LNCAP (cell line): ENCODE results near the gene ADRA2B.

Experiments
- TF ChIP-seq, protein P1 (sequence below): fragments of 450-650 bp; IDR thresholded peaks from 2 replicates; pipeline ENCODE4 v1.5.1; 2017; ENCODE audit warnings: mild to moderate bottlenecking

ADRA2B gene

DNA sequence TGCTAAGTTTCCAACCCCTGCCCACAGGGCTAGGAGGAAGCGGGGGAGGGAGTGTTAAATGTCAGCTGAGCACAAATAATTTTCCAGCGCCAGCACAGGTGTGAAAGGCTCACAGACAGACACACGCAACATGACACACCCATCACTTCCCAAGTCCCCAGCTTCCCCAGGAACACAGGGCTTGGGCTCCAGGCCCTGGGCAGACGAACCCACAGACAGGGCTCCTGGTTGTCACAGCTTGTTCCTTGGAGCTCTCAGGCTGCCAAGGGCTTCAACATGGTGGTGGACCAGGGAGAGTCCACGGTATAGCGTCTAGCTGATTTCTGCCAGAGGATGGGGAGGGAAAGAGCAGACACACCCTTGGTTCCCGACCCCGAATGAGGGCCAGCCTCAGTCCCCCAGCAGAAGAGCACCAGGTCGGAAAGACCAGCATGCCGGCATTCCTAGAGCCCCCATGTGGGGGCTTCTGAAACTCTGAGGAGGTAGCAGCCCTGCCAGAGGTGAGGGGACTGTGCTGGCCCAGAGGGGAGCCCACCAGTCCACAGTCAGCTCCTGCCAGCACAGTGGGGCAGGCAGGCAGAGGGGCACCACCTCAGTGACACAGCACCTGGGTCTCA is 27.0 kb upstream of the ADRA2B start:
- TF ChIP-seq, protein P1, sequence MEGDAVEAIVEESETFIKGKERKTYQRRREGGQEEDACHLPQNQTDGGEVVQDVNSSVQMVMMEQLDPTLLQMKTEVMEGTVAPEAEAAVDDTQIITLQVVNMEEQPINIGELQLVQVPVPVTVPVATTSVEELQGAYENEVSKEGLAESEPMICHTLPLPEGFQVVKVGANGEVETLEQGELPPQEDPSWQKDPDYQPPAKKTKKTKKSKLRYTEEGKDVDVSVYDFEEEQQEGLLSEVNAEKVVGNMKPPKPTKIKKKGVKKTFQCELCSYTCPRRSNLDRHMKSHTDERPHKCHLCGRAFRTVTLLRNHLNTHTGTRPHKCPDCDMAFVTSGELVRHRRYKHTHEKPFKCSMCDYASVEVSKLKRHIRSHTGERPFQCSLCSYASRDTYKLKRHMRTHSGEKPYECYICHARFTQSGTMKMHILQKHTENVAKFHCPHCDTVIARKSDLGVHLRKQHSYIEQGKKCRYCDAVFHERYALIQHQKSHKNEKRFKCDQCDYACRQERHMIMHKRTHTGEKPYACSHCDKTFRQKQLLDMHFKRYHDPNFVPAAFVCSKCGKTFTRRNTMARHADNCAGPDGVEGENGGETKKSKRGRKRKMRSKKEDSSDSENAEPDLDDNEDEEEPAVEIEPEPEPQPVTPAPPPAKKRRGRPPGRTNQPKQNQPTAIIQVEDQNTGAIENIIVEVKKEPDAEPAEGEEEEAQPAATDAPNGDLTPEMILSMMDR: no peak

DNA sequence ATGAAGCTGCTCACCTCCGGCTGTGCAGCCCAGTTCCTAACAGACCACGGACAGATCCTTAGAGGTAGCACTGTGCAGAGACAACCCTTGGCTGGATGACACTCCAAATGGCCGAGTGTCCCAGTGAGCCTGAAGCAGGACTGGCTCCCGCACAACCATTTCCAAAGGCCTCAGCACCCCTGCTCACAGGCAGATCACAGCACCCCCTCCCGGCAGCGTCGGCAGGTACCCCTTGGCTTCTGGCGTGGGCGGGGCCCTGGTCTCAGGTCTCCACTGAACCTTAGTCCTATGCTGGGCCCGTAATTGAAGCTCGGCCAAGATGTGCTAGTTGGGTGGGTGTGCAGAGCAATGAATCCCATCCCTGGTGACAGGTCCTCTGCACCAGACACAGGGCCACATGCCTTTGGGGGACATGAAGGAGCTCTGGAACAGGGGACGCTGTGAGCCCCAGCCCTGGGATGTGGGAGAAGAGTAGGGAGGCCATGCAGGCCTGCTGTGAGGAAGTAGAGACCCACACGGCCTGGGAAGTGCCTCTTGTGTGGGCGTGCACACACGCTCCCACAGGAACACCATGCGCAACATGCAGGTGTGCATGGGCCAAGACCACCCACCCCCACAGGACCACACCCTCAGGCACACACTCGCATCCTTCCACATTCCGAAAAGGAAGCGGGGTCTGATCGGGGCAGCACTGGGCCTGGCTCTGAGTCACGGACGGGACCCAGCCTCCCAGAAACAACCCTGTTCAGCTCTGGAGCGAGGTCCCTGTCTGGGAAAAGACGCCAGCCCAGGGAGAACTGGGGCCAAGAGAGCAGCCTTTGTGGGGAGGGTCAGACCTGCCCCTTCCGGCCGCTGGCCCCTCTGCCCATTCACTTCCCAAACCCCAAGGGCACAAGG is 26.1 kb upstream of the ADRA2B start:
- TF ChIP-seq, protein P1: no peak

DNA sequence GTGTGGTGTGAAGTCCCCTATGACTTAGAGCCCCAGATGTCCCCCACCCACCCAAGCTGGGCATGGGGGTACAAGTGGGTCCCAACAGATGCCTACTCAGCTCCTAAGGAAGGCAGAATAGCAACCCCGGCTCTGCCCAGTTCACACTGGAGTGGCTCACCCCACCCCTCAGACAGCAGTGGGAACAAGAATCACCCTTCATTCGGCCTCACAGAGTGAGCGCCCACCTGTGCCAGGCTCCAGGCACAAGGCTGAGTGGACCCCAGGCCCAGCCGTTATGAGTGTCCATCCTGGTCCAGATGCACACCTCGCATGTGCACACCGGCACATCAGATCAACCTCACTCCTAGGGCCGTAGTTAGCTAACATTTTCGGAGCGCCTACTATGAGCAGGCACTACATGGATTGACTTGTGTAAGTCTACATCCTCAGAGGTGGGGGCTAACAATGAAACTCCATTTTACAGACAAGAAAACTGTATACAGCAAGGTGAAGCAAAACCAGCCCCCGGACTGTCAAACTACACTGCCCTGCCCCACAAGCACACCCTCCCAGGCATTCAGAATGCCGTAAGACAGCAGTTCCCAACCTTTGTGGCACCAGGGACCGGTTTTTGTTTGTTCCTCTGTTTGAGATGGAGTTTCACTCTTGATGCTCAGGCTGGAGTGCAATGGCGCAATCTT is 24.7 kb upstream of the ADRA2B start:
- TF ChIP-seq, protein P1: no peak

DNA sequence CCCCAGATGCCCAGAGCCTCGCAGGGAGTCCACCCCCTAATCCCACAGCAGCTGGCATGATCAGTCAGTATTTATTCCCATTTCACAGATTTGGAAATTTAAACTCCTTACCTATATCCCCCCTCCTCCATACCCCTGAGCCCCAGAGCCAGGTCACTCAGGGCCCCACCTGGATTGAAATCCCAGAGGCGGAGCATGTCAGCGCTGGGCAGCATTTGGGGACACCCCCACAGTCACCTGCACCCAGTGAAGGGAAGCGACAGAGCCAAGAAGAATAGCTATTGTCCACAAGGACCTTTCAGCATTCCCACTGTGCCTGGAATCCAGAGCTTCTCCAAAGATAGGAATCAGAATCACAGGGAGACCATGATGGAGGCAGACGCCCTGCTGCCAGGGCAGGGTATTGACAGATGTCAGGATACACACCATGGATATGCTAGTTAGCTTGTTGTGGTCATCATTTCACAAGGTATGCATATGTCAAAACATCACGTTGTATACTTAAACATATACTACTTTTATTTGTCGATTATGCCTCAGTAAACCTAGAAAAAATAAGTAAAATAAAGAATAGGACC is 22.9 kb upstream of the ADRA2B start:
- TF ChIP-seq, protein P1: no peak

DNA sequence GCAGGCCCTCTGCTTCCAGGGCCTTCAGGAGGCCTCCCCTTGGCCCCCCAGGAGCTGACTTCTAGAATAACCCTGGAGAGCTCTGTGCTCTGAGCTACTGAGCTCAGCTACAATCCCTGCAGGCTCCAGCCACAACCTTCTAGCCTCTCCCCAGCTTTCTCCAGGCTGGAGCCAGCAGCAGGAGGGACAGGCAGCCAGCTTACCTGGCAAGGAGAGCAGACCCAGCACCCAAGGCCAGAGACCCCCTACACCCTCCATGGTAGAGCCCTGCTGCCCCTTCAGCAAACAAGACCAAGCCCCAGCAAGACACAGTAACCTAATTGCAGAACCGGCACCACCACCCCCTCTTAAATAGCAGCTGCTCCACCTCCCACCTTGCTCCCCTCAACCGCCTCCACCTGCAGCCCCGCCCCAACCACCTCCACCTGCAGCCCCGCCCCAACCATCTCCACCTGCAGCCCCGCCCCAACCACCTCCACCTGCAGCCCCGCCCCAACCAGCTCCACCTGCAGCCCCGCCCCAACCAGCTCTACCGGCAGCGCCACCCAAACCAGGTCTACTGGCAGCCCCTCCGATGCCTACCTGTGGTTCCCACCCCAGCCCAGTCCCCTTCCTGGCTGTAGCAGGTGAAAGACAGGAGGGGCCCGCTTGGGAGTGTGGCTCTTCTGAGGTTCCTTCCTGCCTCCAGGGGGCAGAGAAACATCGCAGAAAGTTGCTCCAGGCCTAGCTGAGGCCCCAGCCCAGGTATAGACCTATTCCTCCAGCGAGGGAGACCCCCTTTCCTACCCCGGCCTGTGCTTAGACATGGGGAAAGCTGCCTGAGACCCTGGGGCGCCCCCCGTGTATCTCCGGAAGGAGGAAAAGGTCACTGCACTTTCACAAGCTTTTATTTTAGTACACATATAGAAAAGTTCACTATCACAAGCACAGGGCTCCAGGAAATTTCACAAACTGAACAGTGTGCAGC is 22.1 kb upstream of the ADRA2B start, which contains the start of gene ASTL:
Gene ASTL (minus strand): TSS at position 324 of the 967 bp plus-strand sequence. CDS start 66 bp downstream, at position 258.
- TF ChIP-seq, protein P1: peak; percentile 46; the same call in 1 of the 2 replicates

DNA sequence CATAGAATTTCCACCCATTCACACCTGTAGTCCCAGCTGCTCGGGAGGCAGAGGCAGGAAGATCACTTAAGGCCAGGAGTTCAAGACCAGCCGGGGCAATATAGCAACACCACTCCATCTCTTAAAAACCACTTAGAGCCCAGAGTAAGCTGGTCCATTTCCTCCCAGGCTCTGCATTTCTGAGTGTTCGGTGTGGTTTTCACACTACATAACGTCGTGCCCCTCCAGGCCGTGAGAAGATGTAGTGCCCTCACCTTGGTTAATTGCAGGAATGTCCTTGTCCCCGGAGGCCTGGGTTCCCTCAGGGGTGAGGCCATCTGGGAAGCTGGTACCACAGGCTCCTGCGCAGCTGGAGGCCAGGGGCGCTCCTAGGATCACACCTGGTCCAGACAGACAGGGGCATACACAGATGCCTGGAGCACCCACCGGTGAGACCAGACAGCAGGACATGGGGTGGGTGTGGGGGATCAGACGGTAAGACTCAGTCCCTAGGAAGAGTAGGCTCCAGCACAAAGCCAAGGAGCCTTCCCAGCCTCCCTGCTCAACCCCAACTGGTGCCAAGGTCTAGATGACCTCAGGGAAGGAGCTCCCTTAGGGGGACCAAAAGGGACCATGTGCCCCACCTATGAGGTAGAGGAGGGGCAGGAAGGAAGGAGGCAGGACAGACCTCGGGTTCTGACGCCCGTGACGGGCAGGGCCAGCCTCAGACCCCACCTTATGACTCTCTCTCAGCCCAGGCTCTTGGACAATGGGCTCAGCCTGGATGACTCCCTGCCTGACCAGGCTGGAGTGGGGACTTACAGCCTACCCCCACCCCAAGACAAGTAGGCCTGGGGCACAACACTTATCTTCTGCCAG is 21.2 kb upstream of the ADRA2B start:
- TF ChIP-seq, protein P1: no peak
